HCT116 (cell line): ENCODE data around the gene FOXS1. TPM values are rescaled to one million over a fixed set of nuclear protein-coding genes. Genes with fewer than 3 reads are reported as not detected.

ENCODE experiments used
- ATAC-seq: fragments of 200-7000 bp; cut with Tn5 transposase; 2 replicates; pipeline ENCODE4 v1.9.1; 2020; ENCODE audit warnings: mild to moderate bottlenecking, moderate library complexity
- BruUV-seq: library from RNA; stranded (reverse); fragments of 400-500 nt; replicated peaks from 2 replicates; lab custom pipeline; 2021; lab: Mats Ljungman, UMichigan
- CTCF ChIA-PET: fragments of 300-600 bp; sonication (Branson Sonifier 250); formaldehyde crosslinking; loops from one replicate; lab custom pipeline; 2021; ENCODE audit warnings: antibody characterized with exemption; lab: Charles Lee
- POLR2A ChIA-PET: fragments of 300-600, 350-600 bp; sonication (Branson Sonifier 250); formaldehyde crosslinking; loops from one replicate; lab custom pipeline; 2021; ENCODE audit warnings: antibody characterized with exemption; lab: Charles Lee
- RAD21 ChIA-PET, 2 experiments: fragments of 300-600 bp; sonication (Branson Sonifier 250); formaldehyde crosslinking; loops; one replicate each; lab custom pipeline; 2023; ENCODE audit warnings: low total read pairs in 2 of 2; ENCODE audit not compliant: uncharacterized antibody in 2 of 2, unreplicated experiment in 2 of 2, low non-redundant PET in 1 of 2; lab: Charles Lee
- DNase-seq: peaks from one replicate; pipeline ENCODE4 v3.0.0-alpha.2; 2010; ENCODE audit warnings: low read depth, low spot score
- H2AFZ ChIP-seq: fragments of 200-600 bp; shearing (Covaris generic), sonication (generic); 2 replicates; pipeline ENCODE4 v1.6.1; 2017; ENCODE audit warnings: low read depth, mixed run types, mixed read lengths, antibody characterized with exemption, low read length; ENCODE audit not compliant: poor library complexity, severe bottlenecking
- H3K27ac ChIP-seq: 2 replicates; pipeline ENCODE4 v1.5.1; 2012; ENCODE audit warnings: low read depth, low read length
- H3K27me3 ChIP-seq: fragments of 200-600 bp; sonication (generic); 2 replicates; pipeline ENCODE4 v1.6.1; 2016; ENCODE audit warnings: mixed run types, low read length, mixed read lengths; ENCODE audit not compliant: insufficient read depth
- H3K36me3 ChIP-seq, 2 experiments: fragments of 200-500 bp in 1 of 2; fragments of 200-600 bp in 1 of 2; sonication (Bioruptor generic) in 1 of 2; sonication (generic) in 1 of 2; 2 replicates each; pipeline versions ENCODE4 v1.5.1 to v1.6.1; 2014 to 2016; ENCODE audit warnings: low read length in 2 of 2, inconsistent platforms in 1 of 2, mixed read lengths in 1 of 2, mixed run types in 1 of 2; ENCODE audit not compliant: insufficient read depth in 2 of 2, control insufficient read depth in 1 of 2
- H3K4me1 ChIP-seq, 2 experiments: fragments of 200-600 bp in 1 of 2; sonication (generic) in 1 of 2; 2 replicates each; pipeline versions ENCODE4 v1.5.1 to v1.6.1; 2012 to 2017; ENCODE audit warnings: low read length in 2 of 2, inconsistent platforms in 1 of 2, mild to moderate bottlenecking in 1 of 2, mixed read lengths in 1 of 2, mixed run types in 1 of 2, moderate library complexity in 1 of 2; ENCODE audit not compliant: insufficient read depth in 2 of 2, control insufficient read depth in 1 of 2
- H3K4me2 ChIP-seq: fragments of 200-600 bp; sonication (generic); 2 replicates; pipeline ENCODE4 v1.6.1; 2017; ENCODE audit warnings: mixed run types, low read length, mixed read lengths
- H3K4me3 ChIP-seq, 2 experiments: fragments of 200-600 bp in 1 of 2; sonication (generic) in 1 of 2; replicated peaks in 1 of 2; 2 replicates each; pipeline ENCODE4 v1.5.1; 2011 to 2016; ENCODE audit warnings: low read length in 2 of 2, control low read depth in 1 of 2, low read depth in 1 of 2, mild to moderate bottlenecking in 1 of 2, mixed read lengths in 1 of 2, mixed run types in 1 of 2
- H3K79me2 ChIP-seq: fragments of 200-600 bp; sonication (generic); 2 replicates; pipeline ENCODE4 v1.6.1; 2017; ENCODE audit warnings: mild to moderate bottlenecking, mixed run types, low read length, moderate library complexity, mixed read lengths; ENCODE audit not compliant: insufficient read depth
- H3K9ac ChIP-seq: fragments of 200-600 bp; sonication (generic); 2 replicates; pipeline ENCODE4 v1.6.1; 2016; ENCODE audit warnings: low read length, mixed read lengths
- H3K9me2 ChIP-seq: fragments of 200-600 bp; sonication (generic), shearing (Covaris generic); 2 replicates; pipeline ENCODE4 v1.6.1; 2017; ENCODE audit warnings: mixed run types, mild to moderate bottlenecking, moderate library complexity; ENCODE audit not compliant: insufficient read depth
- H3K9me3 ChIP-seq, 2 experiments: fragments of 200-500 bp in 1 of 2; fragments of 200-600 bp in 1 of 2; sonication (Bioruptor generic) in 1 of 2; sonication (generic) in 1 of 2; 2 replicates each; pipeline ENCODE4 v1.6.1; 2014 to 2017; ENCODE audit warnings: low read length in 2 of 2, mixed read lengths in 2 of 2, inconsistent platforms in 1 of 2, low read depth in 1 of 2, mild to moderate bottlenecking in 1 of 2, mixed run types in 1 of 2, moderate library complexity in 1 of 2; ENCODE audit not compliant: control insufficient read depth in 1 of 2, insufficient read depth in 1 of 2
- H4K20me1 ChIP-seq: fragments of 200-600 bp; sonication (generic), shearing (Covaris generic); 2 replicates; pipeline ENCODE4 v1.6.1; 2017; ENCODE audit warnings: mixed run types, mild to moderate bottlenecking, moderate library complexity; ENCODE audit not compliant: insufficient read depth
- CBX3 ChIP-seq: IDR thresholded peaks from 2 replicates; pipeline ENCODE4 v1.6.1; 2012; ENCODE audit warnings: low read depth
- CEBPB ChIP-seq: IDR thresholded peaks from 2 replicates; pipeline ENCODE4 v1.6.1; 2012; ENCODE audit warnings: low read depth
- CTCF ChIP-seq, 3 experiments: fragments of 200-600 bp in 1 of 3; sonication (generic) in 1 of 3; IDR thresholded peaks in 2 of 3; conservative IDR thresholded peaks in 1 of 3; 2 replicates each; pipeline ENCODE4 v1.5.1; 2012 to 2017; ENCODE audit warnings: low read depth in 2 of 3, low read length in 2 of 3, antibody characterized with exemption in 1 of 3, borderline replicate concordance in 1 of 3, control low read depth in 1 of 3, mild to moderate bottlenecking in 1 of 3, mixed read lengths in 1 of 3, mixed run types in 1 of 3, moderate library complexity in 1 of 3; ENCODE audit not compliant: insufficient read depth in 1 of 3
- JUND ChIP-seq: IDR thresholded peaks from 2 replicates; pipeline ENCODE4 v1.6.1; 2012
- POLR2A ChIP-seq: IDR thresholded peaks from 2 replicates; pipeline ENCODE4 v1.7.0; 2011; ENCODE audit warnings: borderline replicate concordance; ENCODE audit not compliant: insufficient read depth, insufficient read length; ENCODE audit errors: extremely low read depth
- POLR2AphosphoS5 ChIP-seq: IDR thresholded peaks from 2 replicates; pipeline ENCODE4 v1.6.1; 2011; ENCODE audit warnings: mild to moderate bottlenecking, low read depth, low read length, moderate library complexity
- RAD21 ChIP-seq: IDR thresholded peaks from 2 replicates; pipeline ENCODE4 v1.6.1; 2012; ENCODE audit warnings: low read depth, mild to moderate bottlenecking
- SP1 ChIP-seq: IDR thresholded peaks from 2 replicates; pipeline ENCODE4 v1.6.1; 2012; ENCODE audit warnings: low read depth
- SRF ChIP-seq: IDR thresholded peaks from 2 replicates; pipeline ENCODE4 v1.6.1; 2012; ENCODE audit warnings: low read depth
- ZBTB33 ChIP-seq: IDR thresholded peaks from 2 replicates; pipeline ENCODE4 v1.6.1; 2011; ENCODE audit warnings: mild to moderate bottlenecking, low read length, moderate library complexity; ENCODE audit not compliant: insufficient replicate concordance; ENCODE audit errors: extremely low read depth
- ZNF274 ChIP-seq: fragments of 200-500 bp; sonication (Bioruptor generic); IDR thresholded peaks from 2 replicates; pipeline ENCODE4 v1.6.1; 2014; ENCODE audit warnings: mild to moderate bottlenecking, low read depth, low read length, inconsistent platforms
- intact Hi-C: fragments of 100-400 bp; cut with micrococcal nuclease; formaldehyde crosslinking; loops from 2 replicates; pipeline ENCODE4 v1.10.0; 2022
- total RNA-seq: library from RNA; stranded (reverse); gene quantifications from one replicate; pipeline ENCODE4 v1.2.1, GENCODE V29; 2021; ENCODE audit not compliant: unreplicated experiment

Gene FOXS1
- total RNA-seq, 1 experiment from 2014 or later = not detected

- peak; percentile 98 for ATAC-seq
- intact Hi-C loops = no loop called here
- H3K9me3 ChIP-seq = no peaks in the 10 kb centered on the region
- TF ChIP-seq POLR2A (peak; percentile 33), POLR2AphosphoS5 (peak; percentile 37; the same call in 1 of the 2 replicates), ZNF274 (no peak), CTCF (IDR thresholded peaks at IDR 0.05 in 2 of 3, conservative IDR thresholded peaks at IDR 0.05 in 1 of 3; ENCODE audit: borderline replicate concordance in 1 of 3, insufficient read depth in 1 of 3, low read depth in 2 of 3, low read length in 2 of 3) (no peak)
- TF ChIP-seq, all 23 proteins: peak for 2
- Histone ChIP-seq H2AFZ (peak overlapping the region; percentile 42), H3K27me3 (no peaks in the 10 kb centered on the region), H3K4me3 (peak overlapping the region; percentile 40 to 50), H3K79me2 (no peaks in the 10 kb centered on the region), H3K9ac (peak overlapping the region; percentile 33), H3K4me2 (peak overlapping the region; percentile 70), H4K20me1 (no peaks in the 10 kb centered on the region), H3K4me1 (peaks cover 4 to 11% of the 10 kb centered on the region in 2 experiments; a peak in 3 of 4 replicates), H3K36me3 (no peaks in the 10 kb centered on the region), H3K9me2 (no peaks in the 10 kb centered on the region), H3K27ac (no peak overlapping the region)
- POLR2A ChIA-PET = interaction anchor here (0.6 kb wide), 1 partner anchor 73 kb away, joined by 3 read pairs; the partner anchor contains the start of gene PDRG1
- BruUV-seq = TSS peak; percentile 69
- RAD21 ChIA-PET = interaction anchor here in 1 of 2 experiments (0.6 kb wide), 1 partner anchor 245 kb away, joined by 4 read pairs; no protein-coding TSS in a partner anchor
- peak; percentile 89 for DNase-seq
- CTCF ChIA-PET = interaction anchor here (1.6 kb wide), 1 partner anchor 27 kb away, joined by 4 read pairs; no protein-coding TSS in a partner anchor
Measured at GRCh38 chr20:31879143-31879987, 34.0 kb upstream of the FOXS1 start.

GRCh38 chr20:31877684-31878083, 32.3 kb upstream of the FOXS1 start:
- no TSS peak for BruUV-seq
- Histone ChIP-seq H3K4me1 (peaks cover 4 to 11% of the 10 kb centered on the region in 2 experiments; a peak in 3 of 4 replicates), H3K27ac (no peak overlapping the region), H3K9me3 (no peaks in the 10 kb centered on the region), H3K27me3 (no peaks in the 10 kb centered on the region), H3K36me3 (no peaks in the 10 kb centered on the region), H3K9ac (no peak overlapping the region), H3K9me2 (no peaks in the 10 kb centered on the region), H3K4me2 (no peak overlapping the region), H3K79me2 (no peaks in the 10 kb centered on the region), H3K4me3 (no peak overlapping the region), H4K20me1 (no peaks in the 10 kb centered on the region), H2AFZ (no peak overlapping the region)
- ATAC-seq (no peak), DNase-seq (no peak)
- intact Hi-C loops = no loop called here
- POLR2A ChIA-PET = no interaction called here
- CTCF ChIA-PET = no interaction called here
- RAD21 ChIA-PET = no interaction called here
- no peak for TF ChIP-seq CEBPB
- TF ChIP-seq SRF = no peak
- TF ChIP-seq JUND = no peak
- no peak for TF ChIP-seq ZNF274
- TF ChIP-seq CBX3 = no peak
- TF ChIP-seq CTCF (IDR thresholded peaks at IDR 0.05 in 2 of 3, conservative IDR thresholded peaks at IDR 0.05 in 1 of 3; ENCODE audit: borderline replicate concordance in 1 of 3, insufficient read depth in 1 of 3, low read depth in 2 of 3, low read length in 2 of 3) = no peak
- no peak for TF ChIP-seq SP1
- TF ChIP-seq ZBTB33 = no peak
- no peak for TF ChIP-seq RAD21
